K562 (cell line): ENCODE measurements around the gene SEC61A1. TPM values are rescaled to one million over a fixed set of nuclear protein-coding genes. Genes with fewer than 3 reads are reported as not detected.
A peak's percentile ranks its signal among the peaks of the same experiment; 100 is the strongest.

Source experiments
- C11orf30 ChIP-seq: fragments of 450-650 bp; IDR thresholded peaks from 2 replicates; pipeline ENCODE4 v1.6.1; 2016; ENCODE audit warnings: low read depth, mild to moderate bottlenecking
- CEBPG ChIP-seq, 3 experiments: fragments of 200-800 bp in 1 of 3; sonication (Bioruptor generic) in 1 of 3; sonication (generic) in 1 of 3; formaldehyde crosslinking in 1 of 3; IDR thresholded peaks in 2 of 3; conservative IDR thresholded peaks in 1 of 3; 2 replicates each; pipeline versions ENCODE4 v1.6.1 to v1.8.0; 2016 to 2022; ENCODE audit warnings: missing compliant biosample characterization in 2 of 3, missing genetic modification characterization in 2 of 3, mild to moderate bottlenecking in 1 of 3, missing genetic modification reagents in 1 of 3
- JUN ChIP-seq, 2 experiments: sonication (generic) in 1 of 2; formaldehyde crosslinking in 1 of 2; IDR thresholded peaks; 2 replicates each; pipeline versions ENCODE4 v1.6.1 to v1.8.0; 2012 to 2022; ENCODE audit warnings: borderline replicate concordance in 2 of 2, mild to moderate bottlenecking in 2 of 2, improper control_type of control experiment in 1 of 2, low read depth in 1 of 2, low read length in 1 of 2, missing genetic modification reagents in 1 of 2
- JUND ChIP-seq, 2 experiments: IDR thresholded peaks; 2 replicates in 1 of 2; 3 replicates in 1 of 2; pipeline ENCODE4 v1.6.1; 2011; ENCODE audit warnings: borderline replicate concordance in 2 of 2, low read depth in 2 of 2, low read length in 2 of 2, improper control_type of control experiment in 1 of 2, missing biosample characterization in 1 of 2, missing genetic modification characterization in 1 of 2, missing genetic modification reagents in 1 of 2
- MEF2D ChIP-seq: conservative IDR thresholded peaks from 2 replicates; pipeline ENCODE4 v1.6.1; 2016; ENCODE audit warnings: low read depth, missing genetic modification characterization, missing compliant biosample characterization
- PTTG1 ChIP-seq: fragments of 450-650 bp; IDR thresholded peaks from 2 replicates; pipeline ENCODE4 v1.6.1; 2016; ENCODE audit warnings: low read depth, mild to moderate bottlenecking, missing genetic modification characterization, missing compliant biosample characterization
- RBM34 ChIP-seq: fragments of 200-400 bp; formaldehyde crosslinking; IDR thresholded peaks from 2 replicates; pipeline ENCODE4 v1.6.1; 2018; ENCODE audit warnings: low read length, borderline replicate concordance; ENCODE audit not compliant: insufficient read depth
- SMARCE1 ChIP-seq: fragments of 450-650 bp; IDR thresholded peaks from 2 replicates; pipeline ENCODE4 v1.7.1; 2016; ENCODE audit warnings: mild to moderate bottlenecking
- TRIM24 ChIP-seq, 2 experiments: fragments of 450-650 bp; IDR thresholded peaks; 2 replicates each; pipeline ENCODE4 v1.6.1; 2016
- XRCC4 ChIP-seq: IDR thresholded peaks from one replicate; pipeline ENCODE4 v1.6.1; 2011; ENCODE audit not compliant: insufficient read depth, insufficient read length; ENCODE audit errors: extremely low read depth
- YY1 ChIP-seq, 3 experiments: IDR thresholded peaks; 2 replicates each; pipeline ENCODE4 v1.6.1; 2011; ENCODE audit warnings: low read length in 2 of 3, mild to moderate bottlenecking in 2 of 3, moderate library complexity in 2 of 3, borderline replicate concordance in 1 of 3, control low read depth in 1 of 3, low read depth in 1 of 3; ENCODE audit not compliant: insufficient read depth in 3 of 3, insufficient replicate concordance in 2 of 3, control insufficient read depth in 1 of 3, insufficient read length in 1 of 3; ENCODE audit errors: extremely low read depth in 1 of 3
- ZNF644 ChIP-seq: fragments of 200-800 bp; sonication (Bioruptor generic); IDR thresholded peaks from 2 replicates; pipeline ENCODE4 v1.6.1; 2016; ENCODE audit warnings: low read depth, missing genetic modification characterization, missing compliant biosample characterization
- polyA plus RNA-seq, 8 experiments: library from polyadenylated mRNA; depleted of rRNA in 4 of 8; stranded (reverse) in 5 of 8; unstranded in 3 of 8; fragments of >200 nt; fragmentation: Nextera tagmentation in 2 of 8; fragmentation: Illumina TruSeq in 1 of 8; extraction: Ambion mirVana in 2 of 8; extraction: Trizol in 1 of 8; gene quantifications; 2 replicates each; pipeline versions ENCODE4 v1.2.1 to v1.2.3, GENCODE V29; 2011 to 2014; ENCODE audit warnings: inconsistent platforms in 1 of 8, missing spikeins in 1 of 8
- total RNA-seq, 7 experiments: library from RNA; depleted of rRNA in 6 of 7; stranded (reverse); fragments of >200 nt in 6 of 7; fragmentation: Illumina TruSeq in 2 of 7; extraction: Trizol in 2 of 7; gene quantifications; 2 replicates each; pipeline versions ENCODE4 v1.2.1 to v1.2.3, GENCODE V29; 2011 to 2021; ENCODE audit warnings: low replicate concordance in 1 of 7
- TF ChIP-seq, protein P1 (sequence below), 2 experiments: fragments of 450-650 bp; conservative IDR thresholded peaks; 2 replicates each; pipeline ENCODE4 v1.6.1; 2017; ENCODE audit warnings: mild to moderate bottlenecking in 2 of 2, moderate library complexity in 2 of 2
- TF ChIP-seq, protein P2 (sequence below): sonication (generic); formaldehyde crosslinking; IDR thresholded peaks from 2 replicates; pipeline ENCODE4 v1.8.0; 2023; ENCODE audit warnings: mild to moderate bottlenecking, missing genetic modification reagents
- TF ChIP-seq, protein P3 (sequence below): fragments of 150-350 bp; IDR thresholded peaks from 2 replicates; pipeline ENCODE4 v1.6.1; 2014; ENCODE audit warnings: low read depth, mild to moderate bottlenecking, low read length, borderline replicate concordance

SEC61A1 gene
- total and polyA plus RNA-seq, 9 of the 15 experiments (the other 6 are each of a cell fraction or from before 2014, with no cell fraction given), result 1.9 to 140 (median 79.1) TPM

DNA sequence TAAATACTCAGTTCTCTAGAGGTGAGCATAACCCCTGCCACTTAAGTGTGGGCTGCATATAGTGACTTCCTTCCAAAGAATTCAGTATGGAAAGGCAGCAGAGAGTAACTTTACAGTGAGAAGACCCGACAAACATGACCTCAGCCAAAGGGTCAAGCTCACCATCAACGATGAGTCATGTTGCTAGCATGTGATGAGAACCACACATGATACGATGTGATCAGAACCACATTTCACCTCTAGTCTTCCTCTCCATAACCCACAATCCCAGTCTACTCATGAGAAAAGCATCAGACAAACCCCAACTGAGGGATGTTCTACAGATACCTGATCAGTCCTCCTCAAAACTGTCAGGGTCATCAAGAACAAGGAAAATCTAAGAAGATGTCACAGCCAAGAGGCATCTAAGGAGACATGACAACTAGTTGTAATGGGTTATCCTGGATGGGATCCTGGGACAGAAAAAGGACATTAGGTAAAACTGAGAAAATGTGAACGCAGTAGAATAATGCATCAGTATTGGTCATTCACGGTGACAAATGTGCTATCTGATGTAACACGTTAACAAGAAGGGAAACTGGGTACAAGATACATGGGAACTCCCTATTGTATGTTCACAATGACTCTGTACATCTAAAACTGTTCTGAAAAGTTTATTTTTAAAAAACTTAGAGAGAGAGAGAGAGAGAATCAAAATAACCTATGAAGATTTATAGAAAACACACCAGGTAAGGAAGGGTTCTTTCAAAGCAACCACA, 28.3 kb downstream of the SEC61A1 start (continued):
- TF ChIP-seq, protein P1, sequence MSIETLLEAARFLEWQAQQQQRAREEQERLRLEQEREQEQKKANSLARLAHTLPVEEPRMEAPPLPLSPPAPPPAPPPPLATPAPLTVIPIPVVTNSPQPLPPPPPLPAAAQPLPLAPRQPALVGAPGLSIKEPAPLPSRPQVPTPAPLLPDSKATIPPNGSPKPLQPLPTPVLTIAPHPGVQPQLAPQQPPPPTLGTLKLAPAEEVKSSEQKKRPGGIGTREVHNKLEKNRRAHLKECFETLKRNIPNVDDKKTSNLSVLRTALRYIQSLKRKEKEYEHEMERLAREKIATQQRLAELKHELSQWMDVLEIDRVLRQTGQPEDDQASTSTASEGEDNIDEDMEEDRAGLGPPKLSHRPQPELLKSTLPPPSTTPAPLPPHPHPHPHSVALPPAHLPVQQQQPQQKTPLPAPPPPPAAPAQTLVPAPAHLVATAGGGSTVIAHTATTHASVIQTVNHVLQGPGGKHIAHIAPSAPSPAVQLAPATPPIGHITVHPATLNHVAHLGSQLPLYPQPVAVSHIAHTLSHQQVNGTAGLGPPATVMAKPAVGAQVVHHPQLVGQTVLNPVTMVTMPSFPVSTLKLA (conservative IDR thresholded peaks at IDR 0.05), result peak in 1 of 2 experiments; percentile 48; a peak in 2 of 4 replicates
- TF ChIP-seq MEF2D (tag) (0 out of 2 replicates have a peak, but pooled peaks have one; percentile 58), PTTG1 (tag) (0 out of 2 replicates have a peak, but pooled peaks have one; percentile 44), RBM34 (no peak), C11orf30 (peak; percentile 43; the same call in 1 of the 2 replicates), ZNF644 (0 out of 2 replicates have a peak, but pooled peaks have one; percentile 11), TRIM24 (IDR thresholded peaks at IDR 0.05) (peak in 1 of 2 experiments; percentile 34; a peak in 1 of 4 replicates), CEBPG (CRISPR knock-in tag; IDR thresholded peaks at IDR 0.05) (no peak), CEBPG (tag; conservative IDR thresholded peaks at IDR 0.05 in 1 of 2, IDR thresholded peaks at IDR 0.05 in 1 of 2) (no peak), XRCC4 (no peak), YY1 (IDR thresholded peaks at IDR 0.05; ENCODE audit: borderline replicate concordance in 1 of 3, control insufficient read depth in 1 of 3, extremely low read depth in 1 of 3, insufficient read depth in 3 of 3, insufficient read length in 1 of 3, insufficient replicate concordance in 2 of 3, low read depth in 1 of 3, low read length in 2 of 3) (no peak), SMARCE1 (peak; percentile 61; the same call in 1 of the 2 replicates), JUND (IDR thresholded peaks at IDR 0.05; ENCODE audit: borderline replicate concordance, low read depth, low read length) (peak; percentile 94), JUND (tag; IDR thresholded peaks at IDR 0.05; ENCODE audit: borderline replicate concordance, low read depth, low read length) (peak; percentile 96; the same call in 2 of the 3 replicates), JUN (IDR thresholded peaks at IDR 0.05; ENCODE audit: borderline replicate concordance, low read depth, low read length) (peak; percentile 82), JUN (CRISPR knock-in tag; IDR thresholded peaks at IDR 0.05; ENCODE audit: borderline replicate concordance) (no peak)
- TF ChIP-seq, protein P2, sequence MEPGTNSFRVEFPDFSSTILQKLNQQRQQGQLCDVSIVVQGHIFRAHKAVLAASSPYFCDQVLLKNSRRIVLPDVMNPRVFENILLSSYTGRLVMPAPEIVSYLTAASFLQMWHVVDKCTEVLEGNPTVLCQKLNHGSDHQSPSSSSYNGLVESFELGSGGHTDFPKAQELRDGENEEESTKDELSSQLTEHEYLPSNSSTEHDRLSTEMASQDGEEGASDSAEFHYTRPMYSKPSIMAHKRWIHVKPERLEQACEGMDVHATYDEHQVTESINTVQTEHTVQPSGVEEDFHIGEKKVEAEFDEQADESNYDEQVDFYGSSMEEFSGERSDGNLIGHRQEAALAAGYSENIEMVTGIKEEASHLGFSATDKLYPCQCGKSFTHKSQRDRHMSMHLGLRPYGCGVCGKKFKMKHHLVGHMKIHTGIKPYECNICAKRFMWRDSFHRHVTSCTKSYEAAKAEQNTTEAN (CRISPR knock-in tag), result no peak
- TF ChIP-seq, protein P3, sequence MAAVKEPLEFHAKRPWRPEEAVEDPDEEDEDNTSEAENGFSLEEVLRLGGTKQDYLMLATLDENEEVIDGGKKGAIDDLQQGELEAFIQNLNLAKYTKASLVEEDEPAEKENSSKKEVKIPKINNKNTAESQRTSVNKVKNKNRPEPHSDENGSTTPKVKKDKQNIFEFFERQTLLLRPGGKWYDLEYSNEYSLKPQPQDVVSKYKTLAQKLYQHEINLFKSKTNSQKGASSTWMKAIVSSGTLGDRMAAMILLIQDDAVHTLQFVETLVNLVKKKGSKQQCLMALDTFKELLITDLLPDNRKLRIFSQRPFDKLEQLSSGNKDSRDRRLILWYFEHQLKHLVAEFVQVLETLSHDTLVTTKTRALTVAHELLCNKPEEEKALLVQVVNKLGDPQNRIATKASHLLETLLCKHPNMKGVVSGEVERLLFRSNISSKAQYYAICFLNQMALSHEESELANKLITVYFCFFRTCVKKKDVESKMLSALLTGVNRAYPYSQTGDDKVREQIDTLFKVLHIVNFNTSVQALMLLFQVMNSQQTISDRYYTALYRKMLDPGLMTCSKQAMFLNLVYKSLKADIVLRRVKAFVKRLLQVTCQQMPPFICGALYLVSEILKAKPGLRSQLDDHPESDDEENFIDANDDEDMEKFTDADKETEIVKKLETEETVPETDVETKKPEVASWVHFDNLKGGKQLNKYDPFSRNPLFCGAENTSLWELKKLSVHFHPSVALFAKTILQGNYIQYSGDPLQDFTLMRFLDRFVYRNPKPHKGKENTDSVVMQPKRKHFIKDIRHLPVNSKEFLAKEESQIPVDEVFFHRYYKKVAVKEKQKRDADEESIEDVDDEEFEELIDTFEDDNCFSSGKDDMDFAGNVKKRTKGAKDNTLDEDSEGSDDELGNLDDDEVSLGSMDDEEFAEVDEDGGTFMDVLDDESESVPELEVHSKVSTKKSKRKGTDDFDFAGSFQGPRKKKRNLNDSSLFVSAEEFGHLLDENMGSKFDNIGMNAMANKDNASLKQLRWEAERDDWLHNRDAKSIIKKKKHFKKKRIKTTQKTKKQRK, result no peak
